NCI-H2171 (cell line): ENCODE measurements around the gene EIF2B2.
"Not testable (repeated sequence)": the region's sequence is repeated elsewhere in the genome, so short reads cannot be mapped to it uniquely, and the experiment has no call there.

ENCODE experiments used
- DNase-seq: peaks from one replicate; lab custom pipeline; 2025; lab: John Stamatoyannopoulos, UW

EIF2B2 gene

DNA sequence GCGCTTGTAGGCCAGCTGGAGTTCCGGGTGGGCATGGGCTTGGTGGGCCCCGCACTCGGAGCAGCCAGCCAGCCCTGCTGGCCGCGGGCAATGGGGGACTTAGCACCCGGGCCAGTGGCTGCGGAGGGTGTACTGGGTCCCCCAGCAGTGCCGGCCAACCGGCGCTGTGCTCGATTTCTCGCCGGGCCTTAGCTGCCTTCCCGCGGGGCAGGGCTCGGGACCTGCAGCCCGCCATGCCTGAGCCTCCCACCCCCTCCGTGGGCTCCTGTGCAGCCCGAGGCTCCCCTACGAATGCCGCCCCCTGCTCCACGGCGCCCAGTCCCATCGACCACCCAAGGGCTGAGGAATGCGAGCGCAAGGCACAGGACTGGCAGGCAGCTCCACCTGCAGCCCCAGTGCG is 8.5 kb upstream of the EIF2B2 start:
- not testable (repeated sequence) for DNase-seq

- DNase-seq, result not testable (repeated sequence)
Measured at GRCh38 chr14:74995781-74996180, 6.9 kb upstream of the EIF2B2 start.

DNA sequence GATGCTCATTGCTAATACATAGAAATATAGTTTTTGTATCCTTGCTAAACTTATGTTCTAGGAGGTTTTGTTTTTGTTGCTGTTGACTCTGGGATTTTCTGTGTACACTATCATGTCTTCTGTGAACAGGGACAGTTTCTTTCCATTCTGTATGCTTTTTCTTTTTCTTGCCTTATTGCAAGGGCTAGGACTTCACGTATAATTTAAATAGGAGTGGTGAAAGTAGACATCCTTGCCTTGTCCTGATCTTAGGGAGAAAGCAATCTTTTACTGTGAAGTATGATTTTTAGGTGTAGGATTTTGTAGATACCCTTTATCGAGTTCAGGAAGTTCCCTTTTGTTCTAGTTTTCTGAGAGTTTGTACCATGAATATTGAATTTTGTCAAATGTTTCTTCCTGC is 1.5 kb upstream of the EIF2B2 start:
- DNase-seq, result no peak

GRCh38 chr14:75001899-75002298 is 822 bp upstream of the EIF2B2 start:
- DNase-seq, result no peak

DNA sequence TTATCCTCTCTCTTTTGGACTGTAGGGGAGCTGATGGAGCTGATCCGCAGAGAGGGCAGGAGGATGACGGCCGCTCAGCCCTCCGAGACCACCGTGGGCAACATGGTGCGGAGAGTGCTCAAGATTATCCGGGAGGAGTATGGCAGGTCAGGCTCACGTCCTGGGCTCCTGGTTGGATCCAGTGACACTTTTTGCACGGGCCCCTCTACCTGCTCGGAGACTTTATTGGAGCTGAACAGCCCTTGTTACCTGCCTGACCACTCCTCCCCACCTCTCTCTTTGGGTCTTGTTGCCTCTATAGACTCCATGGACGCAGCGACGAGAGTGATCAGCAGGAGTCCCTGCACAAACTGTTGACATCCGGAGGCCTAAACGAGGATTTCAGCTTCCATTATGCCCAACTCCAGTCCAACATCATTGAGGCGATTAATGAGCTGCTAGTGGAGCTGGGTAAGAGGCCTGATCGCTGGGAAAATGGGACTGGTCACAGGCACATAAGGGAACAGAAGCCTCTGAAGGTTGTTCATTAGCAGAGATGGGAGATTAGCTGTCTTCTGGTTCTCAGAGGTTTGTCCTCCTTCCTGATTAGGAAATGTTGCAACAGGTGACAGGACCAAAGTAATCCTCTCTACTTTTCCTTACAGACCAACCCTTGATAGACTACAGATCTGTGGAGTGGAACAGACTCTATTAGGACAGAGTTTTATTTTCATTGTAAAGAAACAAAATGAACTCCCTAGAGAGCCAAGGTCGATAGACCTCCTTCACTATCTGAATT is 718 bp downstream of the EIF2B2 start:
- DNase-seq, result no peak

- DNase-seq, result no peak
Measured at GRCh38 chr14:75005357-75005756, 2.6 kb downstream of the EIF2B2 start.

- DNase-seq, result no peak
Measured at GRCh38 chr14:75009176-75009575, 6.5 kb downstream of the EIF2B2 start.

GRCh38 chr14:75010472-75011093 is 7.9 kb downstream of the EIF2B2 start:
- no peak for DNase-seq

DNA sequence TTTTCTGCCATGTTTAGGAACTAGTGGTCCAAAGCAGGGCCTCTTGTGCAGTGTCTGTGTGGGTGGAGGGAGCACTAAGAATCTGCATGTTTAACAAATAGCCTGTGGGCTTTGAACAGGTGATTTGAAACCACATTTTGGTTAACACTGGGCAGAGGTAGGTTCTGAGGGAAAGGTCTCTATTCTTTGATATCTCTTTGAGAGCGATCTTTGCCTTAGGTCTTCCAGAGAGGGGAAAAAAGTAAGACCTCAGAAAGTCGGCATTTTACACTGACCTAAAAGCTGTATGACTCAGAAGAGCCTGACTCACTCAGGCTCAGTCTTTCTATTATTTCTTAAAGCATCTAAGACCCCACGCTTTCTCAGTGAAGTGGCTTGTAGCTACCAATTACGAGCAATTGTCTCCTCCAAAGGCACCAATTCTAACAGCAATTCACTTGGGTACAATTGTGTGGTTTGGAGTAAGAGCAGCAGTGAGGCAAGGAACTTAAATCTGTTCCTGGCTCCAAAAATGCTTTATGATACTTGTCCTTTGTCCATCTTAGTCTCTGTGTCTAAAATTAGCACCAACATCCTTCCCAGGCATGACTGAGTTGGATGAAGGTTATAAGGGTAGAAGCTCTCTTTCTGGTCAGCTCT is 8.8 kb downstream of the EIF2B2 start:
- no peak for DNase-seq

GRCh38 chr14:75013290-75013689 is 10.6 kb downstream of the EIF2B2 start:
- no peak for DNase-seq

DNA sequence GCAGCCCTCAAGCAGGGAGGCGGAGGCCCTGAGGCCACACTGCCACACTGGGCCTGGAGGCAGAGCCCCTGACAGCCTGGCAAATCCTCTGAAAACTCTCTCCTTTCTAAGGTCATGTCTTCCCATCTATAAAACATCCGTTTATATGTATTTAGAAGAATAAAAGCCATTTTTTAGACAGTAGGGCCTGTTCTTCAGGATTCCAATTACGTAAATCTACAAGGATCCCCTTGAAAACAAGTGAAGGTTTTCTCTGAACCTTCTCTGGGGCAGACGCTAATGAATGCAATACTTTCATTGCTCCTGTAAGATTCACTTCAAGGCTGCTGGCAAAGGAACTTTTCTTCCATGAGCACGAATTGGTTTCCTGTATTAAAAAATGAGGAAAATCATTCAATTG is 12.8 kb downstream of the EIF2B2 start:
- no peak for DNase-seq

GRCh38 chr14:75016815-75017214 is 14.1 kb downstream of the EIF2B2 start:
- DNase-seq, result no peak

DNA sequence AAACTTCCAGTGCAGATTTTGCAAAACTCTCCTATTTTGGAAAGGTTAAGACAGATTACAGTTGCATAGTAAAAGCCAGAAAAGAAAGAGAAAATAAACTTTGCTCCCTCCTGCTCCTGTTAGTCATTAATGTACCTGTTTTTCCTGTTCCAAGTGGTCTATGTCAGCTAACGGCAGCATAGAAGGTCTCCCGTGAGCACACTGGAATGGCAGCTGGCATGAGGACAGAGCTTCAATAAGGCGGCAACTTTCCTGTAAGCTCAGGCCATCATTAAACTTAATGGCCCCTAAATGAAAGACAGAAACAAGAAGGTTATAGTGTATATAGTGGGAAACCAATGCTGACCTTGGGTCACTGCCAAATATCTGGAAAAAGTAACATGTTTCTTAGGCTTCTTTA is 16.0 kb downstream of the EIF2B2 start:
- DNase-seq, result no peak

DNA sequence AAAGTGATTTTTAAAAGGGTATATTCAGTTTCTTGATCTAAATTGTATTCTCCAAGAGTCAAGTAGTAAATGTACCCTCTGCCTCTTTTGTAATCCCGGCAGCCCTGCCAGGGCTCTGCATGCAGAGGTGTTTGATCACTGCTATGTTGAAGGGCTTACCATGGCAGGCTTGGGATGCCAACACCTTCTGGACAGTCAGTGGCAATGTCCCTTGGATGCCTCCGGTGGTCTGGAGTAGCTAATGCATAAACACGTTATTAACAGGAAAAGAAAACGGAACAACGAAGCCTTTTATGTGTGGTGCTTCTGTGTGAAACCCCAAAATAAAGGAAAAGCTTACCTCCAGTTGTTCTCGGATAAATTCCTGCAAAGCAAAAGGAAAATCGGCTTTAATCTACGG is 19.9 kb downstream of the EIF2B2 start:
- DNase-seq, result peak; percentile 3

DNA sequence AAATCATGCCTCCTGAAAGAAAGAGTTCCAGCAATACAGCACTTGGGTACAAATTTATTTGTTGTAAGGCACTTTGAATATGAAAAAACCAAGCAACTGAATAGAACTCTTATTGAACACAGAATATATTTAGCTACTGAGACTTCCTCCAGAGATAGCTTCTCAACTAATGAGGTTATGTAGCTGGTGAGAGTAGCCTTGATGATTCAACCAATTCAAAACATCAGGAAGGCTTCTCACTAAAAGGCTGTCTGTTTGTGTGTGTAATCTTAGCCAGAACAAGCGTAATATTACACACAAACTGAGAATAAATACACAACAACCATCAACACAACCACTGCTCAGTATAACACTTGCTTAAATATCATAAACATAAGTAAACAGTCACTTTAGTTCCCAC is 20.4 kb downstream of the EIF2B2 start:
- no peak for DNase-seq

GRCh38 chr14:75025082-75025481 is 22.4 kb downstream of the EIF2B2 start:
- DNase-seq, result no peak

GRCh38 chr14:75025876-75026275 is 23.2 kb downstream of the EIF2B2 start:
- no peak for DNase-seq

- DNase-seq, result no peak
Measured at GRCh38 chr14:75030147-75030546, 27.4 kb downstream of the EIF2B2 start.

DNA sequence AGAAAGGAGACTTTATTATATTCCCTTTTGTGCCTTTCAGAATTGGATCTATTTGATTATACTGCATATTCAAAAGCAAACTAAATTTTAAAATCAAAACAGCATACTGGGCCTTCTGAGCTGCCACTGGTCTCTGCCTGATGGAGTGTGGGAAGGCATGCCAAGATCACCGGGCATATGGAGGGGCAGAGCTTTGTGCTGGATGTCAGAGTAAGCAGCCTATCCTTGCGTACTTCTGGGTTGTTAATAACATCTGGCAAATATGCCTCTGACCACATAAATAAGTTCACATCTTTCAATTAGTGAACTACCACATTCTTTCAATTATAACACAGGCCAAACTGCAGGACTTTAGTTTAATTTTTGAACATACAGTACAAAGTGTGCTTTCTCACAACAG is 30.2 kb downstream of the EIF2B2 start:
- no peak for DNase-seq

- no peak for DNase-seq
Measured at GRCh38 chr14:75040507-75040906, 37.8 kb downstream of the EIF2B2 start.

DNA sequence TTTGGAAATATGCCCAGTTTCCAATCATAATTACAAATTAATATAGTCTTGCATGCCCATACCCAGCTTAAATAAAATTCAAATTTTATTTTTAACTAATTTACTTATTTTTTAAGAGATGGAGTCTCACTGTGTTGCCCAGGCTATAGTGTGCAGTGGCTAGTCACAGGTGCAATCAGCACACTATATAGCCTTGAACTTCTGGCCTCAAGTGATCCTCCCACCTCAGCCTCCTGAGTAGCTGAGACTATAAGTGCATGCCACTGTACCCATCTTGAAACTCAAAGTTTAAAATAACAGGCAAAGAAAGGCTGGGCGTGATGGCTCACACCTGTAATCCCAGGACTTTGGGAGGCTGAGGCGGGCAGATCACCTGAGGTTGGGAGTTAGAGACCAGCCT is 38.2 kb downstream of the EIF2B2 start:
- DNase-seq, result no peak

DNA sequence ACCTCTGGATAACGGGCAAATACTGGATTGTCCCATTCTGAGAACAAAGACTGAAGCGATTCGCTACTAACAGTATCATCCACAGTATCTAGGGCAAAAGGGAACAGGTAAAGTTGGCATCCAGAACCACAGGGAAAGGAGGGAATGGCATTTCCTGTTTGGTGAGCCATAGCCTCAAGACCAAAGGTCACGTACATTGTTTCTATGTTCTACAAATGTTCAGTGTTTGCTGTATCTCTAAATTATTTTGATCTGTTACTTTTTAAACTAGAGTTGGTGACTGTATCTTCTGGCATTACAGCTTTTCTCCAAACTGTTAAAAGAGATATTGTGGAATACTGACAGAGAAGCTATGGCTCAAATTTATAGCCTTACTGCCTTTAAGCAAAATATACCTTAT is 38.9 kb downstream of the EIF2B2 start:
- DNase-seq, result no peak

- DNase-seq, result no peak
Measured at GRCh38 chr14:75042035-75042434, 39.3 kb downstream of the EIF2B2 start.
